ENCODE data around the gene SIAE.
A peak's percentile ranks its signal among the peaks of the same experiment; 100 is the strongest.

Gene SIAE

DNA sequence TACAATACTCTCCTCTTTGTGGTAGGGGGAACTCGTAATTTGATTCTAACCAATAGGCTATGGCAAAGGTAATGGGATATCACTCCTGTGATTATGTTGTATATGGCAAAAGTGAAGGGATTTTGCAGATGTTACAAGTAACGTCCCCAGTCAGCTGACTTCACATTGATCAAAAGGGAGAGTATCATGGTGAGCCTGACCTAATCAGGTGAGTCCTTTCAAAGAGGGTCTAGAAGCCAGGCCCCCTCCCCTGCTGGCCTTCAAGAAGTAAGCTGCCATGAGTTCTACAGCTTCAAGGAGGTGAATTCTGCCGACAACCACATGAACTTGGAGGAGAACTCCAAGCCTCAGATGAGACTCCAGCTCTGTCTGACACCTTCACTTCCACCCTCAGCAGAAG is 30.9 kb downstream of the SIAE start:
- H4K20me1 ChIP-seq (ENCODE audit: insufficient read depth, low read length, poor library complexity, severe bottlenecking): no peaks in the 10 kb centered on the region
- TF ChIP-seq EZH2phosphoT487 (IDR thresholded peaks at IDR 0.05; ENCODE audit: borderline replicate concordance): no peak
- TF ChIP-seq, protein P1, sequence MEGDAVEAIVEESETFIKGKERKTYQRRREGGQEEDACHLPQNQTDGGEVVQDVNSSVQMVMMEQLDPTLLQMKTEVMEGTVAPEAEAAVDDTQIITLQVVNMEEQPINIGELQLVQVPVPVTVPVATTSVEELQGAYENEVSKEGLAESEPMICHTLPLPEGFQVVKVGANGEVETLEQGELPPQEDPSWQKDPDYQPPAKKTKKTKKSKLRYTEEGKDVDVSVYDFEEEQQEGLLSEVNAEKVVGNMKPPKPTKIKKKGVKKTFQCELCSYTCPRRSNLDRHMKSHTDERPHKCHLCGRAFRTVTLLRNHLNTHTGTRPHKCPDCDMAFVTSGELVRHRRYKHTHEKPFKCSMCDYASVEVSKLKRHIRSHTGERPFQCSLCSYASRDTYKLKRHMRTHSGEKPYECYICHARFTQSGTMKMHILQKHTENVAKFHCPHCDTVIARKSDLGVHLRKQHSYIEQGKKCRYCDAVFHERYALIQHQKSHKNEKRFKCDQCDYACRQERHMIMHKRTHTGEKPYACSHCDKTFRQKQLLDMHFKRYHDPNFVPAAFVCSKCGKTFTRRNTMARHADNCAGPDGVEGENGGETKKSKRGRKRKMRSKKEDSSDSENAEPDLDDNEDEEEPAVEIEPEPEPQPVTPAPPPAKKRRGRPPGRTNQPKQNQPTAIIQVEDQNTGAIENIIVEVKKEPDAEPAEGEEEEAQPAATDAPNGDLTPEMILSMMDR (conservative IDR thresholded peaks at IDR 0.05; ENCODE audit: low read length): no peak
- peaks cover 14% of the 10 kb centered on the region for H3K4me1 ChIP-seq (ENCODE audit: insufficient read depth, low read length, poor library complexity, severe bottlenecking)
- no peaks in the 10 kb centered on the region for H3K79me2 ChIP-seq (ENCODE audit: insufficient read depth, low read length)
- H3F3A ChIP-seq (ENCODE audit: low read depth): no peaks in the 10 kb centered on the region
- peaks cover 4% of the 10 kb centered on the region; the same call in 1 of the 2 replicates for H3K36me3 ChIP-seq (ENCODE audit: insufficient read depth, low read length)
- no peak overlapping the region for H3K4me2 ChIP-seq (ENCODE audit: low read depth, low read length, poor library complexity, severe bottlenecking)
- H3K9me2 ChIP-seq (replicated peaks; ENCODE audit: low read depth, low read length): no peaks in the 10 kb centered on the region
- no peak overlapping the region for H2AFZ ChIP-seq (ENCODE audit: low read length)
- no peak overlapping the region for H3K9ac ChIP-seq (ENCODE audit: low read depth, low read length, poor library complexity, severe bottlenecking)
- no peak overlapping the region for H3K4me3 ChIP-seq (ENCODE audit: low read length, poor library complexity, severe bottlenecking)
- H3K9me3 ChIP-seq (ENCODE audit: insufficient read depth, low read depth, low read length): no peaks in the 10 kb centered on the region
- no peaks in the 10 kb centered on the region for H3K27me3 ChIP-seq (ENCODE audit: insufficient read depth, low read length, poor library complexity, severe bottlenecking)

- Histone ChIP-seq H3K9ac (ENCODE audit: low read depth, low read length, poor library complexity, severe bottlenecking) (no peak overlapping the region), H3F3A (ENCODE audit: low read depth) (no peaks in the 10 kb centered on the region), H4K20me1 (ENCODE audit: insufficient read depth, low read length, poor library complexity, severe bottlenecking) (no peaks in the 10 kb centered on the region), H3K79me2 (ENCODE audit: insufficient read depth, low read length) (no peaks in the 10 kb centered on the region), H3K4me1 (ENCODE audit: insufficient read depth, low read length, poor library complexity, severe bottlenecking) (peaks cover 14% of the 10 kb centered on the region), H3K36me3 (ENCODE audit: insufficient read depth, low read length) (peaks cover 23% of the 10 kb centered on the region; the same call in 1 of the 2 replicates), H3K4me2 (ENCODE audit: low read depth, low read length, poor library complexity, severe bottlenecking) (no peak overlapping the region), H3K27me3 (ENCODE audit: insufficient read depth, low read length, poor library complexity, severe bottlenecking) (no peaks in the 10 kb centered on the region), H2AFZ (ENCODE audit: low read length) (no peak overlapping the region), H3K4me3 (ENCODE audit: low read length, poor library complexity, severe bottlenecking) (no peak overlapping the region), H3K9me2 (replicated peaks; ENCODE audit: low read depth, low read length) (no peaks in the 10 kb centered on the region), H3K9me3 (ENCODE audit: insufficient read depth, low read depth, low read length) (no peaks in the 10 kb centered on the region)
- no peak for TF ChIP-seq EZH2phosphoT487 (IDR thresholded peaks at IDR 0.05; ENCODE audit: borderline replicate concordance)
- TF ChIP-seq, protein P1 (conservative IDR thresholded peaks at IDR 0.05; ENCODE audit: low read length): peak; percentile 30; the same call in 1 of the 2 replicates
Measured at GRCh38 chr11:124640666-124641065, 32.9 kb downstream of the SIAE start.

- Histone ChIP-seq H3K9ac (ENCODE audit: low read depth, low read length, poor library complexity, severe bottlenecking) (no peak overlapping the region), H3K9me3 (ENCODE audit: insufficient read depth, low read depth, low read length) (no peaks in the 10 kb centered on the region), H3K27me3 (ENCODE audit: insufficient read depth, low read length, poor library complexity, severe bottlenecking) (no peaks in the 10 kb centered on the region), H3K4me2 (ENCODE audit: low read depth, low read length, poor library complexity, severe bottlenecking) (no peak overlapping the region), H3K9me2 (replicated peaks; ENCODE audit: low read depth, low read length) (no peaks in the 10 kb centered on the region), H2AFZ (ENCODE audit: low read length) (no peak overlapping the region), H3K4me3 (ENCODE audit: low read length, poor library complexity, severe bottlenecking) (no peak overlapping the region), H3K4me1 (ENCODE audit: insufficient read depth, low read length, poor library complexity, severe bottlenecking) (peaks cover 14% of the 10 kb centered on the region), H3K79me2 (ENCODE audit: insufficient read depth, low read length) (no peaks in the 10 kb centered on the region), H3F3A (ENCODE audit: low read depth) (no peaks in the 10 kb centered on the region), H3K36me3 (ENCODE audit: insufficient read depth, low read length) (peaks cover 32% of the 10 kb centered on the region; the same call in 1 of the 2 replicates), H4K20me1 (ENCODE audit: insufficient read depth, low read length, poor library complexity, severe bottlenecking) (no peaks in the 10 kb centered on the region)
- TF ChIP-seq EZH2phosphoT487 (IDR thresholded peaks at IDR 0.05; ENCODE audit: borderline replicate concordance): no peak
- TF ChIP-seq, protein P1 (conservative IDR thresholded peaks at IDR 0.05; ENCODE audit: low read length): no peak
Measured at GRCh38 chr11:124639186-124639585, 34.4 kb downstream of the SIAE start.
